Heart left ventricle (tissue), 16 donors: ENCODE data around the gene SUMF2. TPM values are rescaled to one million over a fixed set of nuclear protein-coding genes. Genes with fewer than 3 reads are reported as not detected.
"Not testable (repeated sequence)": the region's sequence is repeated elsewhere in the genome, so short reads cannot be mapped to it uniquely, and the experiment has no call there.

Experiments used
- ATAC-seq, 4 donors: fragments of 200-7000 bp; cut with Tn5 transposase; one replicate each; pipeline ENCODE4 v1.9.1; 2020 to 2022; ENCODE audit warnings: moderate library complexity in 4 of 4, mild to moderate bottlenecking in 3 of 4, moderate number of reproducible peaks in 1 of 4
- DNase-seq, 5 donors: peaks; one replicate each; pipeline ENCODE4 v3.0.0-alpha.2; 2020
- H3K27ac ChIP-seq, 12 donors: fragments of 200-600 bp; sonication (generic) in 4 of 12; one replicate each; pipeline versions ENCODE4 v1.5.0 to v1.8.0; 2016 to 2022; ENCODE audit warnings: mild to moderate bottlenecking in 2 of 12
- H3K27me3 ChIP-seq, 9 donors: fragments of 200-600 bp; sonication (generic) in 2 of 9; one replicate each; pipeline versions ENCODE4 v1.5.1 to v1.8.0; 2016 to 2022; ENCODE audit warnings: mild to moderate bottlenecking in 3 of 9
- H3K36me3 ChIP-seq, 9 donors: fragments of 200-600 bp; sonication (generic) in 2 of 9; one replicate each; pipeline versions ENCODE4 v1.5.0 to v1.8.0; 2018 to 2022; ENCODE audit warnings: mild to moderate bottlenecking in 2 of 9
- H3K4me1 ChIP-seq, 12 donors: fragments of 200-600 bp; sonication (generic) in 4 of 12; one replicate each; pipeline versions ENCODE4 v1.5.0 to v1.8.0; 2016 to 2022; ENCODE audit warnings: mild to moderate bottlenecking in 3 of 12
- H3K4me3 ChIP-seq, 12 donors: fragments of 200-600 bp; sonication (generic) in 4 of 12; one replicate each; pipeline versions ENCODE4 v1.5.0 to v1.8.0; 2017 to 2022; ENCODE audit warnings: mild to moderate bottlenecking in 9 of 12, moderate library complexity in 4 of 12
- H3K9me3 ChIP-seq, 12 donors: fragments of 200-600 bp; sonication (generic) in 4 of 12; one replicate each; pipeline versions ENCODE4 v1.5.0 to v1.8.0; 2016 to 2022; ENCODE audit warnings: mild to moderate bottlenecking in 1 of 12
- CTCF ChIP-seq, 12 donors: fragments of 200-600 bp; sonication (generic) in 4 of 12; IDR thresholded peaks; one replicate each; pipeline versions ENCODE4 v1.5.0 to v1.8.0; 2018 to 2022; ENCODE audit warnings: antibody characterized with exemption in 12 of 12, mild to moderate bottlenecking in 5 of 12
- POLR2A ChIP-seq, 2 donors: fragments of 450-650 bp; IDR thresholded peaks; one replicate each; pipeline ENCODE4 v1.6.1; 2017; ENCODE audit warnings: antibody characterized with exemption in 2 of 2, mild to moderate bottlenecking in 2 of 2, moderate library complexity in 2 of 2
- WGBS, 4 donors: extraction: QIAGEN DNeasy Blood & Tissue Kit in 2 of 4; methylation state at CpG; one replicate each; pipeline versions ENCODE4 v1.1.5 to v1.1.7; 2013 to 2018; 5-methylcytosine and 5-hydroxymethylcytosine counted together
- intact Hi-C, 10 donors: fragments of 100-400 bp; cut with DNase I; formaldehyde crosslinking; loops; one replicate each; pipeline versions ENCODE4 v1.11.1 to v1.14.2; 2022
- polyA plus RNA-seq, 2 donors: library from polyadenylated mRNA; stranded (reverse); fragments of 200-250 nt; gene quantifications; one replicate each; pipeline ENCODE4 v1.2.3, GENCODE V29; 2013
- total RNA-seq, 9 donors: library from RNA; depleted of rRNA in 2 of 9; stranded (reverse); fragments of >200 nt in 2 of 9; fragmentation: NEBNext Ultra II Directional in 3 of 9; extraction: Animal tissue kit (Norgen Biotek cat#: 25700) in 3 of 9; gene quantifications; one replicate each; pipeline versions ENCODE4 v1.1.0 to v1.2.4, GENCODE V29; 2016 to 2023
- donor health status: ischemic (EF 13 %, LVEDD 7.1; RV severe dilation, severe dysfunction).
- donor health status: healthy with polysubstance abuse.
- donor health status: DM: no; HTN: yes; CAD: no.
- donor health status: DM: no; HTN: no; CAD: no.
- donor health status: ischemic (EF 25% LVEDD 6.9; RV normal size, moderate dysfunction).
- donor health status: ischemic (EF 25% LVEDD 5.7; RV mildly dilated, moderate dysfunction).
- donor health status: healthy.
- donor health status: DM: yes; HTN: yes; CAD: no.
- donor health status: ischemic (EF 35%, LVEDD 5.7; RV mildly dilated, moderate dysfunction).
- donor health status: nonischemic (EF 11% LVEDD 7.7; RV severe dilation, severe dysfunction).
- donor health status: DM: yes; HTN: yes; CAD: no.
- donor health status: PGD.
- donor health status: ischemic (EF 29% LVEDD 5.4; RV normal size, mild dysfunction).
- donor health status: nonischemic (EF 23%, LVEDD 6.1; RV moderate dilation, normal function).

SUMF2 gene
- total and polyA plus RNA-seq, 11 donors: 23.1 to 61.5 (median 34.5) TPM

GRCh38 chr7:56026538-56026937 lies 37.5 kb upstream of the SUMF2 start:
- Histone ChIP-seq H3K27me3 (no peaks in the 10 kb centered on the region), H3K9me3 (no peaks in the 10 kb centered on the region), H3K36me3 (peaks cover 0 to 22% (median 4%) of the 10 kb centered on the region in 9 donors), H3K4me1 (peaks cover 0 to 5% (median 0%) of the 10 kb centered on the region in 12 donors), H3K4me3 (no peak overlapping the region), H3K27ac (no peak overlapping the region)
- no peak for ATAC-seq
- intact Hi-C loops: no loop called here
- DNase-seq: no peak
- TF ChIP-seq POLR2A (IDR thresholded peaks at IDR 0.05) (no peak), CTCF (IDR thresholded peaks at IDR 0.05) (no peak)
- WGBS, 4 donors: 65 to 95% (median 86%) methylated on average over 2 of the region's 2 CpGs

- H3K4me3 ChIP-seq: no peak overlapping the region
- DNase-seq (no peak), ATAC-seq (no peak)
- peaks cover 0 to 22% (median 4%) of the 10 kb centered on the region in 9 donors for H3K36me3 ChIP-seq
- intact Hi-C loops: no loop called here
- 88 to 95% (median 94%) methylated on average over 9 of the region's 9 CpGs for WGBS, 4 donors
- H3K27ac ChIP-seq: no peak overlapping the region
- H3K27me3 ChIP-seq: no peaks in the 10 kb centered on the region
- no peaks in the 10 kb centered on the region for H3K9me3 ChIP-seq
- TF ChIP-seq CTCF (IDR thresholded peaks at IDR 0.05) (no peak), POLR2A (IDR thresholded peaks at IDR 0.05) (no peak)
- H3K4me1 ChIP-seq: peaks cover 0 to 8% (median 3%) of the 10 kb centered on the region in 12 donors
These were observed 35.0 kb upstream of the SUMF2 start for GRCh38 chr7:56028942-56029630.

GRCh38 chr7:56030340-56030739 lies 33.7 kb upstream of the SUMF2 start:
- Histone ChIP-seq H3K4me3 (no peak overlapping the region), H3K36me3 (peaks cover 0 to 22% (median 4%) of the 10 kb centered on the region in 9 donors), H3K27ac (no peak overlapping the region), H3K27me3 (no peaks in the 10 kb centered on the region), H3K4me1 (peaks cover 0 to 12% (median 3%) of the 10 kb centered on the region in 12 donors), H3K9me3 (no peaks in the 10 kb centered on the region)
- TF ChIP-seq POLR2A (IDR thresholded peaks at IDR 0.05) (no peak), CTCF (IDR thresholded peaks at IDR 0.05) (no peak)
- DNase-seq: no peak
- 92 to 97% (median 95%) methylated on average over 8 of the region's 8 CpGs for WGBS, 4 donors
- intact Hi-C loops: no loop called here
- ATAC-seq: no peak

GRCh38 chr7:56031556-56031955 lies 32.5 kb upstream of the SUMF2 start:
- Histone ChIP-seq H3K4me1 (peaks cover 0 to 12% (median 3%) of the 10 kb centered on the region in 12 donors), H3K36me3 (peaks cover 0 to 22% (median 4%) of the 10 kb centered on the region in 9 donors)
- H3K4me3 ChIP-seq, H3K9me3 ChIP-seq, H3K27ac ChIP-seq, intact Hi-C loops, ATAC-seq, DNase-seq, H3K27me3 ChIP-seq: not testable (repeated sequence)
- 84 to 92% (median 89%) methylated on average over 8 of the region's 8 CpGs for WGBS, 4 donors

GRCh38 chr7:56032578-56032977 lies 31.5 kb upstream of the SUMF2 start:
- H3K9me3 ChIP-seq, intact Hi-C loops, DNase-seq, H3K27ac ChIP-seq, H3K4me3 ChIP-seq, ATAC-seq, H3K27me3 ChIP-seq: not testable (repeated sequence)
- 96 to 99% (median 98%) methylated on average over 7 of the region's 7 CpGs for WGBS, 4 donors
- peaks cover 0 to 12% (median 3%) of the 10 kb centered on the region in 12 donors for H3K4me1 ChIP-seq
- peaks cover 0 to 18% (median 4%) of the 10 kb centered on the region in 9 donors for H3K36me3 ChIP-seq
